ENCODE results near the gene HSPA1A.

Gene HSPA1A

DNA sequence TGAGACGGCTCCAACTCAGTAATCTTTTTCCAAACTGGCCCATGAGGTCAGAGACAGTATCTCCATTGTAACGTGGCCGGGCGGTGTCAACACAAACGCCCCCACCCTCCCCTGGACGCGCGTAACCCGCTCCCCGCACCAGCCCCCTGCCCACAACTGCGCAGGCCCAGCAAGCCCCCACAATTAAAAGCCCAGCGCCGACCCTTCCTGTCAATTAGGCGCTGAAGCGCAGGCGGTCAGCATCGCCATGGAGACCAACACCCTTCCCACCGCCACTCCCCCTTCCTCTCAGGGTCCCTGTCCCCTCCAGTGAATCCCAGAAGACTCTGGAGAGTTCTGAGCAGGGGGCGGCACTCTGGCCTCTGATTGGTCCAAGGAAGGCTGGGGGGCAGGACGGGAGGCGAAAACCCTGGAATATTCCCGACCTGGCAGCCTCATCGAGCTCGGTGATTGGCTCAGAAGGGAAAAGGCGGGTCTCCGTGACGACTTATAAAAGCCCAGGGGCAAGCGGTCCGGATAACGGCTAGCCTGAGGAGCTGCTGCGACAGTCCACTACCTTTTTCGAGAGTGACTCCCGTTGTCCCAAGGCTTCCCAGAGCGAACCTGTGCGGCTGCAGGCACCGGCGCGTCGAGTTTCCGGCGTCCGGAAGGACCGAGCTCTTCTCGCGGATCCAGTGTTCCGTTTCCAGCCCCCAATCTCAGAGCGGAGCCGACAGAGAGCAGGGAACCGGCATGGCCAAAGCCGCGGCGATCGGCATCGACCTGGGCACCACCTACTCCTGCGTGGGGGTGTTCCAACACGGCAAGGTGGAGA, at the start of gene HSPA1A, which contains the start of gene HSPA1L:
Gene HSPA1A, plus strand, starts transcription at position 519 of the 814 bp plus-strand sequence. Its CDS starts 214 bp downstream, at position 733.
Gene HSPA1L, minus strand, starts transcription at position 259 of the 814 bp plus-strand sequence. CDS start 3,311 bp downstream, outside the sequence.
- peak; percentile 94 to 97 (median 96) for DNase-seq

DNA sequence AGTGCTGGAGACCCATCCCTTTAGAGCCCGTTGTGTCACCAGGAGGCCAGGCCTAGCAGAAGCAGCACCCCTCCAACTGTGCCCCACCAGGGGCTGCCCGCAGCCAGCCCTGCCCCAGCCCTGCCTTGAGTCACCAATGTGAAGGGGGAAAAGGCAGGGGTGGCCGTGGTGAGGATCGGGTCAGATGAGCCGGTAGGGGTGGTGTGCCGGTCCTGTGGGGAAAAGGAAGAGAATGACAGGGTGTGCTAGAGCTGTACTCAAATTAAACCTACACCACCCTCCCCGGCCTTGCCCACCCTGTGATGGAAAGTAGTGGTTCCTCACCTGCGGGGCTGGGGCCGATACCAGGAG, 49.8 kb upstream of the HSPA1A start:
- DNase-seq = no peak

DNA sequence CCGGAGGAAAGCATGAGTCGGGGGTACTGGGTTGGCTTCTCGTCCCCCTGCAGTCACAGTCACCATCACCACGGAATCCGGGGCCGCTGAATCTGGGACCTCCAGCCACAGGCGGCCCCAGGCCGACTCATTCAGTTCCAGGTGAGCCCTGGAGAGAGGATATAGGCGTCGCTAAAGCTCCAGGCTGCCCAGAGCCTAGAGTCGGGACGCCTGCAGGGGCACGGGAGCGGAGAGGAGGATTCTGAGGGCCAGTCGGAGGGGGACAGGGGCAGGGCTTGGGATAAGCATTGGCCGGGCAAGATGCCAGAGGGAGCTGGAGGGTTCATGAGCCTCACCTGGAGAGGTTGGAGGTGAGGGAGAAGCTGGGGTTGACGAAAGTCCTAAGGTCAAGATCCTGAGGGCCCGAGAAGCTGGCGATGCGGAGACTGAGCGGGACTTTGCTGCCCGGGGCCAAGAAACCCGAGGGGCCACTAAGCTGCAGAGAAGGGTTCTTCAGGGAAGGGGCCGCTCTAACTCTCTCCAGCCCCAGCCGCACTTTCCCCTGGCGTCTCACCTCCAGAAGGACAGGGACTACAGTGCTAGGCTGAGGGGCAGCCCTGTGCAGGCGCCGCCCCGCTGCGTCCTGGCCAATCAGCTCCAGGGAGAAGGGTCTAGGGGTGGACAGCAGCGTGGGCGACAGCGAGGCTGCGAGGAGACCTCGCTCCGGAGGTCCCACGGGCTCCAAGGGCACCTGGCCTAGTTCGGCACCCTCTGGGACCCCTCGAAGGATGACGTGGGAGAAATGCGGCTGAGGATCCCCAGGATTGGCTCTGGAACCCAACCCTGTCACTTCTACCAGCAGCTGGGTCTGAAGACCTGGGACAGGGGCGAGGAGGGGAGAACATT, 49.2 kb upstream of the HSPA1A start:
- DNase-seq = no peak

DNA sequence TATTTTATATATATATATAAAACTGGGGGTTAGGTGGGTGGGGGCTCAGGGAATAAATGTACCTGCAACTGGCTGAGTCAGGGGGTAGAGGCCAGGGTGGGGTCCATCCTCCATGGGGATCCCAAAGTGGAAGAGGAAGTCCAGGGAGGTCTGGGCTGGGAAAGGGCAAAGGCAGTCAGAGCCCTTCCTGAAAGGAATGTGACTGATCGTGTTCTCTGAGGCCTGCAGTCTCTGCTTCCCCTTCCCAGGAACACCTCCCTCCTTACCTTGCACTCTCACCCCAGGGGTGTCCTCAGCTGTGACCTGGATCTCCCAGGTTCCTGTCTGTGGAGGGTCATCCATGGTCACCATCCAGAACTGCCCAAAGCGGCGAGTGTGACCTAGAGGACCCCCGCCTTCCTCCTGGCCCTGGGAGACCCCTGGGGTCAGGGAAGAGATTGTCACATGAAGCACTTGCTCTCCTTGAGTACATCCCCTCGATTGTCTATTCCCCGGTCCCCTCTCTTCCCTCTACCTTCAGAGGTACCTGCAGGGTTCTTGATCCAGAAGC, 48.2 kb upstream of the HSPA1A start:
- DNase-seq = peak in 2 of 3 donors; percentile 22 to 27

DNA sequence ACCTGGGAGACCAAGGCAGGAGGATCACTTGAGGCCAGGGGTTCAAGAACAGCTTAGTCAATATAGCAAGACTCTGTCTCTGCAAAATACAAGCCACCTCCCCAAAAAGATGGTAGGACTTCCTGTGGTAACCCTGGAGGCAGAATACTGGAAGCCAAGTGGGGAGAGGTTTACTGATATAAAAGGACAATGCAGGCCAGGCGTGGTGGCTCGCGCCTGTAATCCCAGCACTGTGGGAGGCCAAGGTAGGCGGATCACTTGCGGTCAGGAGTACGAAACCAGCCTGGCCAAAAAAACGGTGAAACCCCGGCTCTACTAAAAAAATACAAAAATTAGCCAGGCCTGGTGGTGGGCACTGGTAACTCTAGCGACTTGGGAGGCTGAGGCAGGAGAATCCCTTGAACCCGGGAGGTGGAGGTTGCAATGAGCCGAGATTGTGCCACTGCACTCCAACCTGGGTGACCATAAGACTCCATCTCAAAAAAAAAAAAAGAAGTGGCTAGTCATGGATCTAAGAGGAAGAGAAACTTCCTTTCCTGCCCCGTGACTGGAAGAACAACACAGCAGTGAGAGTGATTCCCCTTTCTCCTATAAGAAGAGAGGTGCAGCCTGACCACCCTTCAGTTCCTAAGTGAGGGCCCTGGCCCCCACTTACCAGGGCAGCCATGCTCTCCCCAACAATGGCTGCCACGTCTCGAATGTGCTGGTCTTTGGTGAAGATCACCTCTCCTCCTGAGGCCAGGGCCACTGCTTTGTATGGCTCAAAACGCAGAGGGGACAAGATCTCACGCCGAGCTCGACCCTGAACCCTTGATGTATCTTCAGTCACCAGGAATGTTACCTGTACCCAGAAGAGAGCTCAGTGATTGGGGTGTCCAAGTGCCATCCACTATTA, 46.7 kb upstream of the HSPA1A start:
- peak; percentile 81 to 90 (median 86) for DNase-seq

DNA sequence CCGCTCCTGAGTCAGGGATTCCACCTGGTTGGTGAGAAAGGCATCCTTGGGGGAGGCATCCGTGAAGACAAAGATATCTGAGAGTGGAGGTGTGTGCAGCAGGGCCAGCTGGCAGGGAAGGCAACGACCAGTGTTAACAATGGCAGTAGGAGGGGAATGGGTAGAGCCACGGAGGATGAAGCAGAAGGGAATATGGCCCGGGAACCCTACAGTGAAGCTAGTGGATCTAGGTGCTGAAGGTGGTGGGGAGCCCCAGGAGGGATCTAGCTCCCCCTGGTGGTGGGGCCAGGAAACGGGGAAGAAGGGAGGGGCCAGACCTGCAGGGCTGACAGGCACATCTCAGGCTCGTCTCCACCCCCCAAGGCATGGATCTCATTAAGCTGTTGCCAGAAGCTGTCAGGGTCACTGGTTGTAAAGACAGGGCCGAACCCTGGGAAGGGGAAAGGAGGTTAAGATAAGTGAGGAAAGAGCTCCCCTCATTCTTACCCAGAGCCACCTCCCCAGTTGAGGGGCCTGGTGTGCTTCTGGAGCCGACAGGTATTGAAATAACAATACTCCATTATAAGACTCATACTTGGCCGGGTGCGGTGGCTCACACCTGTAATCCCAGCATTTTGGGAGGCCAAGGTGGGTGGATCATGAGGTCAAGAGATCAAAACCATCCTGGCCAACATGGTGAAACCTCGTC, 45.5 kb upstream of the HSPA1A start:
- DNase-seq = peak; percentile 76 to 90 (median 83)

DNA sequence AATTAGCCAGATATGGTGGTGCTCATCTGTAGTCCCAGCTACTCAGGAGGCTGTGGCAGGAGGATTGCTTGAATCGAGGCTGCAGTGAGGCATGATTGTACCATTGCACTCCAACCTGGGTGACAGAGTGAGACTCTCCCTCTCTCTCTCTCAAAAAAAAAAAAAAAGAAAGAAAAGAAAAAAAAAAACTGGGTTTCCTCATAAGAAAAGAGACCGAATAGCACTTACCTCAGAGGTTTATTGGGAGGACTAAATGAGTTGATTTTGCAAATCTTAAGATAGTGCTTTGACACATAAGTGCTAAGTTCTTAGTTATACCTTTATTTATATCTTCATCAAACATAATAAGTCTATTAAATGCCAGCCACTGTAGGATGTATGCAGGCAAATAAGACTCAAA, 44.5 kb upstream of the HSPA1A start:
- DNase-seq = no peak

DNA sequence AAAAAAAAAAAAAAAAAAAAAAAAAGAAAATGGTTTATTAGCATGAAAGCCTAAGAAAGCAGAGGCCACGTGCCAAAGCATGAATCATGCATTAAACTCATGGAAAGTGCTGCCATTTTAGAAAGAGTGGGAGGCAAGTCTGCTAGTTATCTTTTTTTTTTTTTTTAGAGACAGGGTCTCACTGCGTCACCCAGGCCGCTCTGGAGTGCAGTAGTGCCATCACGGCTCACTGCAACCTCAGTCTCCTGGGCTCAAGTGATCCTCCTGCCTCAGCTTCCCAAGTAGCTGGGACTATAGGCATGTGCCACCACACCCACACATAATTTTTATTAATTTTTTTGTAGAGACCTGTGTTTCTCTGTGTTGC, 43.4 kb upstream of the HSPA1A start:
- DNase-seq = peak in 2 of 3 donors; percentile 48 to 52

DNA sequence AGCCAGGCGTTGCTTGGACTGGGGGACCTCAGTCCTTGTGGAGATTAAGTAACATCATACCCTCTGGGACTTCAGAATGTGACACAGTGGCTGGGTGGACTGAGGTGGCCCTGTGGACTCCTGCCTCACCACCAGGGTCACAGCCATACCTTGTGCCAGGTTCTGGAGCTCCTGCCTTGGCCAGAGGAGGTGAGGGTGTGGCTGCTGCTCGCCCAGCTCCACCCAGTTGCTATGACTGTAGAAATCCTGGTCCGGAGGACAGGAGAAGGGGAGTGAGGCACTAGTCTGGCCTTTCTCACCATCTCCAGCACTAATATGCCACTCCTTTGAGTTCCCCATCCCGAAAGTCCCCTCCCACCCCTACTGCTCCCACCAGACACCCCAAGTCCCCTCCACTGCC, 40.2 kb upstream of the HSPA1A start:
- no peak for DNase-seq

DNA sequence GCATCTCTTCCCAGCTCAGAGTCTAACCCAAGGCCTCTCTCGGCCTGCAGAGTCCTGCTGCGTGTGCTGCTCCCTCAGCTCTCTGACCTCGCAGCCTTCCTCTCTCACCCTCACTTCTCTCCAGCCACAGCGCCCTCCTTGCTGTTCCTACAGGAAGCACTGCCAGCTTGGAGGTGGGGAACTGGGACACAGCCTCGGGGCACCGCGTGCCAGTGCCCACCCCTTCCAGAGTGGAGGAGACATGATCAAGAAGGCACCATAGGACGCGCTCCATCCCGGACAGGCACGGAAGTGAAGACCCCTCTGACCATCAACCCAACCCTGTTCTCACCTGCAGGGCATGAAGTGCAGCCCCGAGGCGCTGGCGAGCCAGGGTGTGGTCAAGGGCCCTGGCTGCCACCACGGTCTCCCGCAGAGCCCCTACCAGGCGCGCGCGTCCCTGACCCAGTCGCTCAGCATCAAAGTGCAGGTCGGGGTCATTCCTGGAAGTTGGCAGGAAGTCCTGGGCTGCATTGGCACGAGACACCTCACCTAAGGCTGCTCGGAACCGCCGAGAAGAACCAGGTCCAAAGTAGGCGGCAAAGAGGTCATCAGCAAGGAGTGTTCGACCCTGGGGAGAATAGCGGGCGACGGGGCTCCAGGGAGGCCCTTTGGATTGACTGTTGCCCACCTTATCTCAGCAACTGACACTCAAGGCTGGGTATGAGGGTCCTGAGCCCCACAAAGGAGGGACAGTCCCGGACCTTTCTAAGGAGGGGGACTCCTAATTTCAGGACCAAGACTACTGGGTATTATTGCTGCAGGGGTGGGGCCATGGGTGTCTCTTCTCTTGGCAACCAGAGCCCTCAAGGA, 39.5 kb upstream of the HSPA1A start:
- DNase-seq = no peak

DNA sequence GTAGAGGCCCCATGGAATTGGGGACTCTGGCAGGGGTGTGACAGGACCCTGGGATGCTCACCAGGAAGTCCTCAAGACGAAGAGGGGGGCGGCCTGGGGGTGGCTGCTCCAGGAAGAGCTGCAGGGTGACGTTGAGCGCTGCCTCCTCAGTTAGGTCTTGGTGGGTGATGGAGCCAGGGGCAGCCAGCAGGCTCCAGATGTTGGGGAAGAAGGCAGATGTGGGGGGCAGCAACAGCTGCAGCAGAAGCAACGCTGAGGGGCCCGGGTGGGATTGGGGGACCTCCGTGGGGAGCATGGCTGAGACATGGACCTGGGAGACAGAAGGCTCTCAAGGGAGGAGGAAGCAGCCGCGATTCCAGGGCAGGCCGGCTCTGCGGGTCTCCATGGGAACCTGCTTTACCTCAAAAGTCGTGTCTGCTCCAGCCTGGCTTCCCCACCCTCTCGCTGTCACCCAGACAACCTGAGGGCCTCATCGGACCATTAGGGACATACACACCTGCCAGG, 38.8 kb upstream of the HSPA1A start:
- DNase-seq = no peak

DNA sequence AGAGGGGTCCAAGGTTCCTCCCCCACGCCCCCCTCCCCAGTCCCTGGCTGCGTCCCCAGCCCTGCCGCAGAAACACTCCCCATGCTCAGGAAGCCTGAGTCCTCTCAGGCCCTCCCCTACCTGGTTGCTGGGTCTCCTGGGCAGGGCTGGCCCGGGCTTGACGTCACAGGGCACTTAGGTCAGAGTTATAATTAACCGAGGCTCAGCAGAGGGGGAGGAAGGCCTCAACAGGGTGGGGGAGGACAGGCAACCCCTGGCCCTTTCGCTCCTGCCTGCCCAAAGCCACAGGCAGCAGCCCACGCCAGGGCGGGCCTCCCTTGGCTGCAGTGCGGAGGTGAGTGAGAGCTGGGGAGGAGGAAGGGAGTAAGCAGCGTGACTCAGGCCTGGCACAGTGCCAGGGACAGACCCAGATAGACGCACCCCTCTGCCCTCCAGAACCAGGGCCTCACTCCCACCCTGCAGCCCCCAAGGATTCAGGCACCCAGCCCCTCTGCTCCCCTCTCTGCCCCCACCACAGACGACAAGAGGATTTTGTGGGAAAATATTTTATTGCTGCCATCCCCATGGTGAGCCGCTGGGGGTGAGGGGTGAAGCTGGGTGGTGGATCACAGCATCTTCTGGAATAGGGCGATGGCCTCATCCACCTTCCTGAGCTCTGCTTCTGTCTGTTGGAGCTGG, 38.2 kb upstream of the HSPA1A start, which contains the start of gene VWA7:
Gene VWA7, minus strand, starts transcription at position 340 of the 678 bp plus-strand sequence. CDS start 549 bp downstream, outside the sequence.
- peak; percentile 82 to 90 (median 86) for DNase-seq

DNA sequence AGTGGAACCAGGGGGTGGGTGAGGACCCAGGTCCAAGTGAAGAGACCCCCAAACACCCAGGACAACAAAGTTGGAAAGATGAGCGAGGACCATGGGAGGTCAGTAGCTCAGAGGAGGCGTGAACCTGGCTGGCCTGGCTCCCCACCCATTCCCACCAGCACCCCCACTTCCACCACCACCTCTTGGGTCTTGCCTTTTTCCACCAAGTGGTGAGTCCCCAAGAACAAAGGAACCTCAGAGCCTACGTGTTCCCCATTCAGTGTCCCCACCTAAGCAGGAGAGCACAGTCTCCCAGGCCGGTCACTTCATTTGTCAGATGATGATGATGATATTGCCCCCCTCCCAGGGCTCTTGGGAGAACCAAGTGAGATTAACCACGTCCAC, 37.7 kb upstream of the HSPA1A start:
- DNase-seq = no peak

DNA sequence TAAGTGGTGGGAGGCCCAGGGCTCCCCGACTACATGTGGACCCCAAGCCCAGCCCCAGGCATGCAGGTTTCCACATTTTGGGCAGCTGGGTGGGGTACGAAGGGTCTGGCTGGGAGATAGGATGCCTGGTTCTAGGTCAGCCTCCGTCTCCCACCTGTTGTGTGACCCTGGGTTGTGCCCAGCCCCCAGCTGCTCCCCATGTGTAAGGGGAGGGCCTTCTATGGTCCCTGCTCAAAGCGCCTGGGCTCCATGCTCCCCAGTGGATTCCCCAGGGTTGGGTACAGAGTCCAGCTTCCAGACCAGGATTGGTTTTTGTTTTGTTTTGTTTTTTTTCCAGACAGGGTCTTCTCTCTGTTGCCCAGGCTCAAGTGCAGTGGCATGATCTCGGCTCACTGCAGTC, 37.1 kb upstream of the HSPA1A start:
- DNase-seq = no peak

DNA sequence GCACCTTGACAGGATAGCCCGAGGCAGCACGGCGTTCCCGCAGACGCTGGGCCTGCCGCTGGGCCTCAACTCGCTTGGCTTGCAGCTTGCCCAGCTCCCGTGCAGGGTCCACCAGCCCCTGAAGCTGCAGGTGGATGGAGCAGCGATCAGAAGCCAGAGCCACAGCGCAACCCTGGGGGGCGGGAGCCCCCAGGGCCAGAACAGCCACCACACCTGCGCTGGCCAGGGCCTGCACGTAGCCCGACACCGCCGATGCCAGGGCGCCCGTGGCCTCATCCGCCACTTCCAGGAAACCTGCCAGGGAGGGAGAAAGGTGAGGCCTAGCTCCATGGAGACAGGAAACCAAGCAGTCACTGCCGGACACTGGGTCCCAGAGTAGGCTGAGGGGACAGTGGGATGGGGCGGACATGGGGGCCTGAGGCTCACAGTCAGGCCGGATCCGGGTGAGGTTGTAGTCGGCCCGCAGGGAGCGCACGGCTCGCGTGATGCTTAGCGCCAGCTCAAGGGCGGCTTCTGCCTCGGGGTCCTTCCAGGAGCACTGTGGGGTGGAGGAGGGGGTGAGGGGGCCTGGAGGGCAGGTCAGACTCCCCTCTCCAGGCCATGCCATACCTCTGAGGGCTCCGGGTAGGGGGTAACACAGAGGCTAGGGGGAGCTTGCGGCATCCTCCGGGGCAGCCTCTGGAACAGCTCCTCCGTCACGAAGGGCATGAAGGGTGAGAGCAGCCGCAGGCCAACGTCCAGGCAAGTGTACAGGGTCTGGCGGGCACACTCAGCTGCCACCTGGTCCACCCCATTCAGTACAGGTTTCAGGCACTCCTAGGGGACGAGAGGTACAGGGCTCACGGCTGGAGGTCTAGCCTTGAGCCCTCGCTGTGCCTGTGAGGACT, 36.1 kb upstream of the HSPA1A start:
- DNase-seq = no peak

DNA sequence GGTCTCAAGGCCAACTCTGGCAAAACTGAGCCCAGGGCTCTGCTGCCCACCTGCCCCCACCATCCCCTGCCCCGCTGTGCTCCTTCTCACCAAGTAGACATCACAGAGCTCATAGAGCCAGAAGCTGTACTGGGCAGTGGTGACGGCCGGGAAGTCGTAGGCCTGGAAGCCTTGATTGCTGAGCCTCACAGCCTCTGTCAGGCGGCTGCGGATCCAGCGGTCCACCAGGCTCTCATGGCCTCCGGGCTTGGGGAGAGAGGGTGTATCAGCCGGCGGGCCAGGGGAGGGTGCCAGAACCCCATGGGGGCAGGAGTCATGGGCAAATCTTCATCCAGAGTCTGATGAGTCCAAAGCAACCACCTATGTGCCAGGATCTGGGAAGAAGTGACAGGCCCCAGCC, 35.4 kb upstream of the HSPA1A start:
- DNase-seq = no peak

DNA sequence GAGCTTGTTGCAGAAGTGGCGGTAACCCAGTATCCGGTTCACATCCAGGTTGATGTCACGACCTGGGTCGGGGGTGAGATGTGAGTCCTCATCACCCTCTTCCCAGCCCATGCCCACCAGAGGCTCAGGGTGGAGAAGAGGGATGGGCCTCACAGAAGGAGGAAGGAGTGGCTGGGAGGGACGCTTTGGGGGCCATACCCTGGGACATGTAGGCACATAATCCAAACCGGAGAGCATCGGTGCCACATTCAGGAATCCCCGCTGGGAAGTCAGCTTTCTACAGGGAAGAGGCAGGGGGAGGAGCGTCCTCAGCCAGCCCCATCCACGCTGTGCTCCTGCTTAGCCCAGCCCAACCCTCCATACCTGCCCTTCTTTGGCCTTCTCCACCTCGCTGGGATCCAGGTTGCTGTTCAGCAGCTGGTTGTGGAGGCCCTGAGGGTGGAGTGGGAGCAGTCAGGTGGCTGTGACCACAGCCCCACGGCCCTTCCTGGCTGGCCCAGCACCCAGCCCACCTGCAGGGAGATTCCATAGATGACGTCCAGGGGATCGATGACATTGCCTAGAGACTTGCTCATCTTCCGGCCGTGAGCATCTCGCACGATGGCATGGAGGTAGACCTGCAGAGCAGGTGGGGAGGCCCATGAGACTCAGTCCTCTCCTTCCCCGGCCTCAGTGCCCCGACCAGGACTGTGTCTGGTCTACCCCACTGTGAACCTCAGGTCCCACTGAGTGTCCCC, 34.7 kb upstream of the HSPA1A start:
- DNase-seq = no peak
